Fibroblast of the aortic adventitia (primary cell): ENCODE data around the gene COL18A1. TPM values are rescaled to one million over a fixed set of nuclear protein-coding genes. Genes with fewer than 3 reads are reported as not detected.

ENCODE experiments used
- DNase-seq: peaks from one replicate; pipeline ENCODE4 v3.0.0-alpha.2; 2010; ENCODE audit warnings: low read depth
- H3K4me3 ChIP-seq: 2 replicates; pipeline ENCODE4 v1.5.1; 2011; ENCODE audit warnings: low read depth, mild to moderate bottlenecking, control low read depth, low read length, moderate library complexity
- total RNA-seq: library from RNA; depleted of rRNA; stranded (reverse); fragments of >200 nt; gene quantifications from 2 replicates; pipeline ENCODE4 v1.2.3, GENCODE V29; 2012; ENCODE audit warnings: low replicate concordance
- TF ChIP-seq, protein P1 (sequence below): IDR thresholded peaks from 2 replicates; pipeline ENCODE4 v1.5.1; 2011; ENCODE audit warnings: mild to moderate bottlenecking, low read length, control low read depth, inconsistent platforms; ENCODE audit not compliant: insufficient read depth

COL18A1 gene
- total RNA-seq, 1 donor: 57.9 TPM

- TF ChIP-seq, protein P1, sequence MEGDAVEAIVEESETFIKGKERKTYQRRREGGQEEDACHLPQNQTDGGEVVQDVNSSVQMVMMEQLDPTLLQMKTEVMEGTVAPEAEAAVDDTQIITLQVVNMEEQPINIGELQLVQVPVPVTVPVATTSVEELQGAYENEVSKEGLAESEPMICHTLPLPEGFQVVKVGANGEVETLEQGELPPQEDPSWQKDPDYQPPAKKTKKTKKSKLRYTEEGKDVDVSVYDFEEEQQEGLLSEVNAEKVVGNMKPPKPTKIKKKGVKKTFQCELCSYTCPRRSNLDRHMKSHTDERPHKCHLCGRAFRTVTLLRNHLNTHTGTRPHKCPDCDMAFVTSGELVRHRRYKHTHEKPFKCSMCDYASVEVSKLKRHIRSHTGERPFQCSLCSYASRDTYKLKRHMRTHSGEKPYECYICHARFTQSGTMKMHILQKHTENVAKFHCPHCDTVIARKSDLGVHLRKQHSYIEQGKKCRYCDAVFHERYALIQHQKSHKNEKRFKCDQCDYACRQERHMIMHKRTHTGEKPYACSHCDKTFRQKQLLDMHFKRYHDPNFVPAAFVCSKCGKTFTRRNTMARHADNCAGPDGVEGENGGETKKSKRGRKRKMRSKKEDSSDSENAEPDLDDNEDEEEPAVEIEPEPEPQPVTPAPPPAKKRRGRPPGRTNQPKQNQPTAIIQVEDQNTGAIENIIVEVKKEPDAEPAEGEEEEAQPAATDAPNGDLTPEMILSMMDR: no peak
- no peak for DNase-seq
- no peak overlapping the region for H3K4me3 ChIP-seq
Measured at GRCh38 chr21:45452696-45453307, 47.8 kb downstream of the COL18A1 start.

DNA sequence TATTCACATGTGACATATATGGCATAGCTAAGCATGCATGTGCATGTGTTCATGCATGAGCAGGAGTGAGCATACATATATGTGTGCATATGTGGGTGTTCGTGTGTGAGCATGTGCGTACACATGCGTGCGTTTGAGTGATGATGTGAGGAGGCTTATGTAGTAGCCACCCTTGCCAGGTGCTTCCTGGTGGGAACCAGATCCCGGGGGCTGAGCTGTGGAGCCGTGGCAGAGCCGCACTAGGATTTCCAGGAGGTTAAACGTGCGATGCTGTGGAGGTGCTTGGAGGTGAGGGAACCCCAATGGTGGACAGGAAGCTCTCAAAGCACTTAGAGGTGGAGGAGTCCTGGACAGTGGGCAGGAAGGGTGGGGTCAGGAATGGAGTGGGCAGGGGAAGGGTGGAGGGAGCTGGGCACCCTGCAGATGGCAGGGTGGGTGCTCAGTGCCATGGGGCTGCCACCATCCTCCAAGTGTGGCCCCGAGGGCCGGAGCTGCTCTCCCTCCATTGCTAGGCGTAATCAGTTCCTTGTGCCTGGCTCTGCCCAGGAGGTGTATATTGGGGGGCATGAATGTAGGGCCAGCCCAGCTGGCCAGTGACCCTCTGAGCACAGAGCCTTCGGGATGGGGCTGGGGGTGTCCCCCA, 48.5 kb downstream of the COL18A1 start:
- H3K4me3 ChIP-seq: no peak overlapping the region
- TF ChIP-seq, protein P1: no peak
- DNase-seq: no peak

DNA sequence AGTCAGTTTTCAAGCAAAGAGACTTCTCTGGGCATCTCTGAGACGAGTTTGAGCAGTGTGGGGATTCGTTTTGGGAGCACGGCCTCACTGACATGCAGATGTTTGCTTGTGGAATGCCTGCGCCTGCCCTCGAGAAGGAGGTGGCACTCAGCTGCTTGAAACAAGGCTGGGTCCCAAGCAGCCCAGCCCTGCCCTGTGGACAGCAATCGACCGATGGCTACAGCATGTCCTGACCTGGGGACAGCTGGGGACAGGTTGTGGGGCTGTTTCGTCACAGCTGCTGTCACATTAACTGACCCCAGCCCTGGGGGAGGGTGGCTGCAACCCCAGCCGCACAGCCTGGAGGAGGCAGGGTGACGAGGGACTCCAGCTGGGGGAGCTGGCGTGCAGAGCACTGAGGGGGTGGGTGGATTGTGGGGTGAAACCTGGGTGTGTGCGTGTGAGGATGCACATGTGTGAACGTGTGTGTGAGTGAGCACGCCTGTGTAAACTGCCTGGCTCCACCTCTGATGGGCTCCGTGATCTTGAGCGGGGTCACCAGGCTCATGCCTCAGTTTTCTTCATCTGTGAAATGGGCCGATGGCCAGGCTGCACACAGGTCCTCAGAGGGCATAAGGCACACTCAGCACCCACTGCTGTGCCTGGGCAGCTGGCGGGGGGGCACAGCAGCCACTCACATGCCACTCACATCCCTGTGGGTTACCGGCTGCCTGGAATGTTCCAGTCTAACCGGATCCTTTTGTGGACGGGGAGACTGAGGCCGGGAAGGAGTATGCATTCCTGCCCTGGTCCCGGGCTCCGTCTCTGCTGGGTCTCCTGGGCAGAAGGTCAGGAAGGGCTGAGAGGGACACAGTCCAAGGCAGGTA, 49.3 kb downstream of the COL18A1 start:
- no peak overlapping the region for H3K4me3 ChIP-seq
- TF ChIP-seq, protein P1: no peak
- DNase-seq: no peak

DNA sequence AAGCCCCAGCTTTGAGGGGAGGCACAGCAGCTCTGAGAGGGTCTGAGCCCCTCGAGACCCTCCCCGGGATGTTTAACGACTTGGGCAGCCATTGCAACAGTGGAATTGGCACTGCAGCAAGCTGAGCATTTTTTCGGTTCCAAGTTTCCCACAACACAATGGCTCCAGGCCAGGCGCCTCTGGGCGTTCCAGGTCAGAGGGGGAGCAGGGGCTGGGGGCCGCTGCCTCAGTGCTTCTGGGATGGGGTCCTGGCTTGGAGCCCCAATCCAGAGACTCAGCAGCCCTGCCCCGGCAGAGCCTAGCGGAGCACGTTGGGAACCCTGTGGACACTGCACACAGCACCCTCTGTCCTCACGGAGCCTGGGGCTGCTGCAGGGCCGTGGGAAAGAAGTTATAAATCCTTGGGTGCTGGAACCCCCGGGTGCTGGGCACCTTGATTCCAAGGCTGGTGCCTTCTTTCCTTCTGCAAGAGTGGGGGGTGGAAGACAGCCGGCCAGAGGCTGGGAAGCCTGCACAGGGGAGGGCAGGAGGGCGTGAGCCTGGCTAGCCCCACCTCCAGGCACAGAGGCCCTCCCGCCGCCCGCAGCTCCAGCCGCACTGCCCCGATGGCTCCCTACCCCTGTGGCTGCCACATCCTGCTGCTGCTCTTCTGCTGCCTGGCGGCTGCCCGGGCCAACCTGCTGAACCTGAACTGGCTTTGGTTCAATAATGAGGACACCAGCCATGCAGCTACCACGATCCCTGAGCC, 50.1 kb downstream of the COL18A1 start:
- peak overlapping the region; percentile 55 for H3K4me3 ChIP-seq
- peak; percentile 46 for DNase-seq

GRCh38 chr21:45455674-45456583, 51.0 kb downstream of the COL18A1 start:
- peak overlapping the region; percentile 55 for H3K4me3 ChIP-seq
- DNase-seq: no peak
- TF ChIP-seq, protein P1: no peak

More for the DNA sequence above, 50.1 kb downstream of the COL18A1 start:
- TF ChIP-seq, protein P1: no peak
